ENCODE data around the gene HBS1L. TPM values are rescaled to one million over a fixed set of nuclear protein-coding genes. Genes with fewer than 3 reads are reported as not detected.

The HBS1L gene
- total RNA-seq, 1 donor from 2014 or later = 93.4 TPM

GRCh38 chr6:135018052-135018451 is 36.6 kb downstream of the HBS1L start:
- TF ChIP-seq, protein P1, sequence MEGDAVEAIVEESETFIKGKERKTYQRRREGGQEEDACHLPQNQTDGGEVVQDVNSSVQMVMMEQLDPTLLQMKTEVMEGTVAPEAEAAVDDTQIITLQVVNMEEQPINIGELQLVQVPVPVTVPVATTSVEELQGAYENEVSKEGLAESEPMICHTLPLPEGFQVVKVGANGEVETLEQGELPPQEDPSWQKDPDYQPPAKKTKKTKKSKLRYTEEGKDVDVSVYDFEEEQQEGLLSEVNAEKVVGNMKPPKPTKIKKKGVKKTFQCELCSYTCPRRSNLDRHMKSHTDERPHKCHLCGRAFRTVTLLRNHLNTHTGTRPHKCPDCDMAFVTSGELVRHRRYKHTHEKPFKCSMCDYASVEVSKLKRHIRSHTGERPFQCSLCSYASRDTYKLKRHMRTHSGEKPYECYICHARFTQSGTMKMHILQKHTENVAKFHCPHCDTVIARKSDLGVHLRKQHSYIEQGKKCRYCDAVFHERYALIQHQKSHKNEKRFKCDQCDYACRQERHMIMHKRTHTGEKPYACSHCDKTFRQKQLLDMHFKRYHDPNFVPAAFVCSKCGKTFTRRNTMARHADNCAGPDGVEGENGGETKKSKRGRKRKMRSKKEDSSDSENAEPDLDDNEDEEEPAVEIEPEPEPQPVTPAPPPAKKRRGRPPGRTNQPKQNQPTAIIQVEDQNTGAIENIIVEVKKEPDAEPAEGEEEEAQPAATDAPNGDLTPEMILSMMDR (IDR thresholded peaks at IDR 0.05; ENCODE audit: partially characterized antibody, unreplicated experiment) = no peak

GRCh38 chr6:135014353-135014832 is 40.2 kb downstream of the HBS1L start:
- no peak overlapping the region for H3K4me3 Mint-ChIP-seq (ENCODE audit: unreplicated experiment)
- H3K27ac Mint-ChIP-seq (ENCODE audit: unreplicated experiment) = no peak overlapping the region
- no peaks in the 10 kb centered on the region for H3K36me3 Mint-ChIP-seq (ENCODE audit: unreplicated experiment)
- TF ChIP-seq, protein P1 (IDR thresholded peaks at IDR 0.05; ENCODE audit: partially characterized antibody, unreplicated experiment) = no peak
- H3K9me3 Mint-ChIP-seq (ENCODE audit: unreplicated experiment) = no peaks in the 10 kb centered on the region
- H3K27me3 Mint-ChIP-seq (ENCODE audit: unreplicated experiment) = no peaks in the 10 kb centered on the region
- no peak for DNase-seq
- H3K4me1 Mint-ChIP-seq (ENCODE audit: low read depth, unreplicated experiment) = no peaks in the 10 kb centered on the region

More at GRCh38 chr6:135018052-135018451, 36.6 kb downstream of the HBS1L start:
- Mint-ChIP-seq H3K9me3 (ENCODE audit: unreplicated experiment) (no peaks in the 10 kb centered on the region), H3K4me1 (ENCODE audit: low read depth, unreplicated experiment) (peaks cover 3% of the 10 kb centered on the region), H3K4me3 (ENCODE audit: unreplicated experiment) (no peak overlapping the region), H3K36me3 (ENCODE audit: unreplicated experiment) (no peaks in the 10 kb centered on the region), H3K27me3 (ENCODE audit: unreplicated experiment) (no peaks in the 10 kb centered on the region), H3K27ac (ENCODE audit: unreplicated experiment) (no peak overlapping the region)
- DNase-seq = no peak

DNA sequence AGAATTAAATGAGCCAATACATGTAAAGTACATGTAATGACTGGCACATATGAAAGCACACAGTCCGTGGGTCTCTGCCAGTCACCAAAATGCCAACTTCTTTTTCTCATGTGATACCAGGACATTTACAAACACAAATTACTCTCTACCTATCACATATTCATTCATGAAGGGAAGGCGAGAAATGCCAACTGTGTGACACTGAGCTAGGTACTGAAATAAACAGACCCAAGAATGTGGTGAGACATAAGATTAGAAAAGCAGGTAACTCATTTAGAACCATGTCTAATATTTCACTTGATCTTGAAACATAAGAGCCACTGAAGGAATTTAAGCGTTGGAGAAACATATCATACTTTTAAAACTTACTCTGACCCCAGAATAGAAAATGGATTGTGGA is 41.4 kb downstream of the HBS1L start:
- H3K36me3 Mint-ChIP-seq (ENCODE audit: unreplicated experiment) = no peaks in the 10 kb centered on the region
- TF ChIP-seq, protein P1 (IDR thresholded peaks at IDR 0.05; ENCODE audit: partially characterized antibody, unreplicated experiment) = no peak
- no peak overlapping the region for H3K4me3 Mint-ChIP-seq (ENCODE audit: unreplicated experiment)
- H3K27me3 Mint-ChIP-seq (ENCODE audit: unreplicated experiment) = peaks cover 1% of the 10 kb centered on the region
- no peaks in the 10 kb centered on the region for H3K9me3 Mint-ChIP-seq (ENCODE audit: unreplicated experiment)
- H3K27ac Mint-ChIP-seq (ENCODE audit: unreplicated experiment) = no peak overlapping the region
- H3K4me1 Mint-ChIP-seq (ENCODE audit: low read depth, unreplicated experiment) = peaks cover 7% of the 10 kb centered on the region
- DNase-seq = no peak

- peaks cover 12% of the 10 kb centered on the region for H3K4me1 Mint-ChIP-seq (ENCODE audit: low read depth, unreplicated experiment)
- H3K4me3 Mint-ChIP-seq (ENCODE audit: unreplicated experiment) = no peak overlapping the region
- H3K36me3 Mint-ChIP-seq (ENCODE audit: unreplicated experiment) = no peaks in the 10 kb centered on the region
- no peak for DNase-seq
- peaks cover 2% of the 10 kb centered on the region for H3K27me3 Mint-ChIP-seq (ENCODE audit: unreplicated experiment)
- peaks cover 2% of the 10 kb centered on the region for H3K9me3 Mint-ChIP-seq (ENCODE audit: unreplicated experiment)
- H3K27ac Mint-ChIP-seq (ENCODE audit: unreplicated experiment) = no peak overlapping the region
- TF ChIP-seq, protein P1 (IDR thresholded peaks at IDR 0.05; ENCODE audit: partially characterized antibody, unreplicated experiment) = no peak
Observed at GRCh38 chr6:135012764-135013163, 41.9 kb downstream of the HBS1L start.

DNA sequence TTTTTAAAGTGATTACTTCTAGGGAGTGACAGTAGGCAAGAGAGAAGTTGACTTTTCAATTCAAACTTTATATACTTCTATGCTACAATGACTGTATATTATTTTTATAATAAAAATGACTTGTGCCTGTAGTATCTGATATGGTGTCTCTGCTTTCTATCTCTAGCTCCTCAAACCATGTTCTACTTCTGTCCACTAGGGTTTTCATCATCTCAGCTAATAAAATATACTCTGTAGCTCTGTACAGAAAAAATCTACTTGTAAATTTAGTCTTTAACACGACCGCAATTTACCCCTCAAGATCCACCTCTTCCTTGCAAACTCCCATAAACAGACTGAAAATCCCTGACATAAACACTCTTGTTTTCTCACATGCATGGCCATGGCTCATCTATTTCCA is 42.3 kb downstream of the HBS1L start:
- no peak for DNase-seq
- no peak overlapping the region for H3K4me3 Mint-ChIP-seq (ENCODE audit: unreplicated experiment)
- no peaks in the 10 kb centered on the region for H3K36me3 Mint-ChIP-seq (ENCODE audit: unreplicated experiment)
- peaks cover 2% of the 10 kb centered on the region for H3K9me3 Mint-ChIP-seq (ENCODE audit: unreplicated experiment)
- peaks cover 16% of the 10 kb centered on the region for H3K4me1 Mint-ChIP-seq (ENCODE audit: low read depth, unreplicated experiment)
- peaks cover 2% of the 10 kb centered on the region for H3K27me3 Mint-ChIP-seq (ENCODE audit: unreplicated experiment)
- no peak overlapping the region for H3K27ac Mint-ChIP-seq (ENCODE audit: unreplicated experiment)
- TF ChIP-seq, protein P1 (IDR thresholded peaks at IDR 0.05; ENCODE audit: partially characterized antibody, unreplicated experiment) = peak; percentile 34

Data from glutamatergic neuron (in vitro differentiated cells).